ENCODE data around the gene SP140.
"Not testable (repeated sequence)": the region's sequence is repeated elsewhere in the genome, so short reads cannot be mapped to it uniquely, and the experiment has no call there.

SP140 gene

DNA sequence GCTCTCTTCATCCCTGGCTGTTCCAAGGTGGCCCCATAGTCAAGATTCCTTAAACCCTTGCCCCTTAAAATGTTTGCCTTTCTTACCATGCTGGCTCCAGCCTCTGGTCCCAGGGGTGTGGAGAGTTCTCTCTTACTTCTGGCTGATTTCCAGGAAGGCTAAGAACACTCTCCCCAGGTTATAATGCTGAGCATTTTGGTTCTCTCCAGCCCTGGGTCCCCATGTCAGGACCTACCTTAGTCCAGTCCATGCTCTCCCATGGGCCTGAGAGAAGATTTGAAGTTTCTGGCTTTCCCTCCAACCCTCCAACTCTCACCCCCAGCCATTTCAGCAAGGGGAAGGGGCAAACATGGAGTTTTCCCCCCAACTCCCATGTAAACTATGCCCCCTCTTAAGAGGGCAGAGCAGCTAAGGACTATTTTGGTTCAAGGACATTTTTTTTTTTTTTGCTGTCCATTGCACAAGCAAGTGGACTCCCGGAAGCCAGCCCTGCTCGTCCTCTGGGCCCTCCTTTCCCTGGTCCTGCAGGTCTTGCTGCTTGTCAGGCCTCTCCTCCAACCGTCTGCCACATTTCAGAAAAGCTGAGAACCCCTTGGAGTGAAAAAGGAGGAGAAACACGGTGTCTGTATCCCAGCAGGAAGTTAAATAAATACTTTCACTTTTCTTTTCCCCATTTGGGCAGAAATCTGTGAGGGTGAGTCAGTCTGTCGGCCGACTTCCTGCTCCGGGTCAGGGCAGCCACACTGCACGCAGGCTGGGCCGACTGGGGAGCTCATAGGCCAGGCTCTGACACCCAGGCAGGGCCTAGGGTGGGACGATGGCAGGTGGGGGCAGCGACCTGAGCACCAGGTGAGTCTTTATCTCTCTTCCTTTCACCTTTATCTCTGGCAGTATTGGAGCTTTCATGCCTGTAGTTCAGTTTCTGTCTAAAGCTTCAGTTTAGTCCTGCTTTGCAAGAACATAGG, 101.2 kb downstream of the SP140 start, which contains the start of gene SP140L:
Gene SP140L, plus strand, starts transcription at position 741 of the 965 bp plus-strand sequence. Its CDS starts 77 bp downstream, at position 818.
- peak; percentile 49 to 94 (median 71) for DNase-seq

DNA sequence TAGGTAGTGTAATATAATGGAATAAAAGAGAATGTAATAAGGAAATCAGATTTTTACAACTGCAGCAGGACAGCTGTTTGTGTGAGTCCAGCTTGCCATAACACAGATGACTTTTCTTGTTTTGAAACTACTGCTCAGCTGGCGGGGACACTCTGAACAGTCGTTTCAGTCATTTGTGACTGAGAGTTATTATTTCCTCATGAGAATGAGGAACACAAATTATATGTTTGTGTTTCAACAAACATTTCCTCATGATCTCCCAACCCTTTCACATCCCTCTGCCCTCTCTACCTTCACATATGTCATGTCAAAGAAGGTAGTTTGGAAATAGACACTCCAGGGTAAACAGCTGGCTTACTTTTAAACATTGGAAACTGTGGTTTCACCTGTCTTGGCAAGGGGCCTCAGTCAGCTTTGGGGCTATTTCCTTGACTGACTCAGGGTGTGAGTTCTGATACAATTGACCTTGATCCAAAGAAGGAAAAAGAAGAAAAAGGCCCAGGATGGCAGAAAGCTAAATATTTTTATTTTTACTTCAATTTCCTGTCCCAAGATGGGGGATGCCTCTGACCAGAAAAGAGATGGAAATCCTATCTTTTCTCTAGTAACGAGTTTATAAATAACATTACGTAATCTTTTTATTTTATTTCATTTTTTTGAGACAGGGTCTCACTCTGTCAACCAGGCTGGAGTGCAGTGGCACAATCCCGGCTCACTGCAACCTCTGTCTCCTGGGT, 102.0 kb downstream of the SP140 start:
- DNase-seq = peak in 1 of 5 experiments; percentile 47

DNA sequence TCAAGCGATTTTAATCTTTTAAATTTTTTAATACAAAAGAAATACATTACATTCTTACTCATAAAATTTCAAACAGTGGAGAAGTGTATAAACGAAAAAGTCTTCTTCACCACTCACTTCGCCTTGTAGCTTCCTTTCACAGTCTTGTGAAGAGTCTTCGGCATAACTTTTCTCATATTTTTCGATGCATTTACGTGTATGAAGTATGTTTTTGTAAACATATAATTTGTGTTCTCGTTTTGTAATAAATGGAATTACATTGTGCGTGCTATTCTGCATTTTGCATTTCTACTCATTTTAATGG, 102.6 kb downstream of the SP140 start:
- no peak for DNase-seq

DNA sequence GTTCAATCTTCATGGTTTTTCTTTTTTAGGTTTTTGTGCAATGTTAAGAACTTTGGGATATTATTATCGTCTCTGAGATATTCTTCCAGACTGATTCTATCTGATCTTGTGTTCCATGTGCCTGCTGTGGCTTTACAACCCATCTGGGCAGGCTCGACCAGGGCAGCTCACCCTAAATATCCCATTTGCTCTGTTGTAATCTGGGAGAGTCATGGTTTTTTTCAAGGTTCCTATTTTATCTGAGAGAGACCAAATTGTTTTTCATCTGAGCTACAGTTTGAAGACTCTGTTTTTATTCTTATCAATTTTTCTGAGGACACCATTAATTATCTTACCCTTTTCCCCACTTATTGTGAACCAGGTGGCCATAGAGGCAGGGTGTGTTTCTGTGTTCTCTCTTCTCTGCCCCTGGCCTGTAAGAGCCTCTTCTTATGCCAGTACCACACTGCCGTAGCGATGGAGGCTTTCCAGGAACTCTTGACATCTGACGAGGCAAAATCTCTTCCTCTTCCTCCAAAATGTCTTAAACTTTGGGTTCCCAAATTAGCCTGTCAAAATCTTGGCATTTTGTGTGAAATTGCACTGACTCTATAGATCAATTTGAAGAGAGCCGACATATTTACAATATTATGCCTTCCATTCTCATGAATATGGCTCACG, 104.5 kb downstream of the SP140 start:
- DNase-seq = no peak

DNA sequence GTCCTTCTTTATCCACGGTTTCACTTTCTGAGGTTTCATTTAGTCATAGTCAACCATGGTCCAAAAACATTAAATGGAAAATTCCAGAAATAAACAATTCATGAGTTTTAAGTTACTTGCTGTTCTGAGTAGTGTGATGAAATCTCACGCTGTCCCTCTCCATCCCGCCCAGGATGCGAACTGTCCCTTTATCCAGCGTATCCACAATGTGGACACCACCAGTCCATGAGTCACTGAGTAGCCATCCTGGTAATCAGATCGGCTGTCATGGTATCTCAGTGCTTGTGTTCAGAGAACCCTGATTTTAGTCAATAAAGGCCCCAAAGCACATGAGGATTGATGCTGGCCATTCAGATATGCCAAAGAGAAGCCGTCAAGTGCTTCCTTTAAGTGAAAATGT, 105.2 kb downstream of the SP140 start:
- no peak for DNase-seq

DNA sequence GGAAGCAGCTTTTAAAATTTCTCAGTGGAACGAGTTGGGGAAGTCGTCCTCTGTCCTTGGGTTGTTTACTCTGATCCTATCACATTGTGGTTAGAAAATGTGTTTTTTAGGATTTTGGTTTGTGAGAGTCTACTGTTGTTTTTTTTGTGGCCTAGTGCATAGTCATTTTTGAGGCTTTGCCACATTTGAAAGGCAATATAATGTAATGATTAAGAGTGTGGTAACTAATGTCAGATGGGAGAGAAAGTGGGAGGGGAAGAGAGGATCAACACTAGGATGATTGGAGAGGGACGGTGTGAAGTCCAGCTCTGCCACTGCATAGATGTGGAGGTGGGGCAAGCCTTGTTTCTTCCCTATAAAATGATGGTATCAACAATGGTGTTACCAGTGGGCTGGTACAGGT, 109.9 kb downstream of the SP140 start:
- peak in 1 of 5 experiments; percentile 73 for DNase-seq

DNA sequence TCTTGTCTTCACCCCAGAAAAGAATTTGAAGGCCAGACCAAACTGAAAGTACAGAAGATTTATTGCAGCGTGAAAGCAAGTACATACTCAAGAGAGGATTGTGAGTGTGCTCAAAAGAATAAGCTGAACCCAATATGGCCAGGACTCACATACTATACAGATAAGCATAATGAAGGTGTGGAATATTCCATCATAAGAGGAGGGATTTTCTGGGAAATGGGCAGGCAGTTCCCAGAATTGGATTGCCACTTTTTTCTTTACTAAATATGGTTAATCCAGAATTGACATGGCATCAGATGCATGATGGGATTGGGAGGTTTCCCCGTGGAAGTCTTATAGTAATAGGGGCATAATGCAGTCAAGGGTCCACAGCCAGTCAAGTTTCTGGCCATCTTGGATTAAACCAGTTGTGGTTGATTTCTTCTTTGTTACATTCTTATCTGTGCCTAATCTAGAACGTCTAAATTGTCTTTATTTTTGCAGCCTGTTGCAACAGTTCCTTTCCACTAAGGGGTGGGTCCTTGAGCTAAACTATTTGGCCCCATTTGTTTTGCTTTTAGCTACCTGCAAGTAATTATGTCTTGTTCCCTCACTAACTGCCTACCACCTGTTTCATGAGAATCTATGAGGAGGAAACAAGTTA, 110.4 kb downstream of the SP140 start:
- peak in 1 of 5 experiments; percentile 67 for DNase-seq

DNA sequence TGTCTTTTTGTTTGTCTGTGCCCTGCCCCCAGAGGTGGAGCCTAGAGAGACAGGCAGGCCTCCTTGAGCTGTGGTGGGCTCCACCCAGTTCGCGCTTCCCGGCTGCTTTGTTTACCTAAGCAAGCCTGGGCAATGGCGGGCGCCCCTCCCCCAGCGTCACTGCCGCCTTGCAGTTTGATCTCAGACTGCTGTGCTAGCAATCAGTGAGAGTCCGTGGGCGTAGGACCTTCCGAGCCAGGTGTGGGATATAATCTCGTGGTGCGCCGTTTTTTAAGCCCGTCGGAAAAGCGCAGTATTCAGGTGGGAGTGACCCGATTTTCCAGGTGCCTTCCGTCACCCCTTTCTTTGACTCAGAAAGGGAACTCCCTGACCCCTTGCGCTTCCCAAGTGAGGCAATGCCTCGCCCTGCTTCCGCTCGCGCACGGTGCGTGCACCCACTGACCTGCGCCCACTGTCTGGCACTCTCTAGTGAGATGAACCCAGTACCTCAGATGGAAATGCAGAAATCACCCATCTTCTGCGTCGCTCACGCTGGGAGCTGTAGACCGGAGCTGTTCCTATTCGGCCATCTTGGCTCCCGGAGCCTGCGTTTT, 116.5 kb downstream of the SP140 start:
- not testable (repeated sequence) for DNase-seq

DNA sequence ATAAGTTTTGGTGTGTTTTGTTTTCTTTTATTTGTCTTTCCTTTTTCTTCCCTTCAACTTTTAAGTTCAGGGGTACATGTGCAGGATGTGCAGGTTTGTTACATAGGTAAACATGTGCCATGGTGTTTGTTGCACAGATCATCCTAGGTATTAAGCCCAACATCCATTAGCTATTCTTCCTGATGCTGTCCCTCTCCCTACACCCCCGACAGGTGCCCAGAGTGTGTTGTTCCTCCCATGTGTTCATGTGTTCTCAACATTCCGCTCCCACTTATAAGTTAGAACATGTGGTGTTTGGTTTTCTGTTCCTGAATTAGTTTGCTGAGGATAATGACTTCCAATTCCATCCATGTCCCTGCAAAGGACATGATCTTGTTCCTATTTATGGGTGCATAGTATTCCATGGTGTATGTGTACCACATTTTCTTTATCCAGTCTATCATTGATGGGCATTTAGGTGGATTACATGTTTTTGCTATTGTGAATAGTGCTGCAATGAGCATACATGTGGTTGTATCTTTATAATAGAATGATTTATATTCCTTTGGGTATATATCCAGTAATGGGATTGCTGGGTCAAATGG, 117.6 kb downstream of the SP140 start:
- DNase-seq = not testable (repeated sequence)

DNA sequence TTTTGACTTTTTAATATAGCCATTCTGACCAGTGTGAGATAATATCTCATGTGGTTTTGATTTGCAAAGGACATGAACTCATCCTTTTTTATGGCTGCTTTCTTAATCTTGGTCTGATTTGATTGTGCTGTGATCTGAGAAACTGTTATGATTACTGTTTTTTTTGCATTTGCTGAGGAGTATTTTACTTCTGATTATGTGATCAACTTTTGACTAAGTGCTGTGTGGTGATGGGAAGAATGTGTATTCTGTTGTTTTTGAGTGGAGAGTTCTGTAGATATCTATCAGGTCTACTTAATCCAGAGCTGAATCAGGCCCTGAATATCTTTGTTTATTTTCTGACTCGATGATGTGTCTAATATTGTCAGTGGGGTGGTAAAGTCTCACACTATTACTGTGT, 118.2 kb downstream of the SP140 start:
- peak in 1 of 5 experiments; percentile 48 for DNase-seq

DNA sequence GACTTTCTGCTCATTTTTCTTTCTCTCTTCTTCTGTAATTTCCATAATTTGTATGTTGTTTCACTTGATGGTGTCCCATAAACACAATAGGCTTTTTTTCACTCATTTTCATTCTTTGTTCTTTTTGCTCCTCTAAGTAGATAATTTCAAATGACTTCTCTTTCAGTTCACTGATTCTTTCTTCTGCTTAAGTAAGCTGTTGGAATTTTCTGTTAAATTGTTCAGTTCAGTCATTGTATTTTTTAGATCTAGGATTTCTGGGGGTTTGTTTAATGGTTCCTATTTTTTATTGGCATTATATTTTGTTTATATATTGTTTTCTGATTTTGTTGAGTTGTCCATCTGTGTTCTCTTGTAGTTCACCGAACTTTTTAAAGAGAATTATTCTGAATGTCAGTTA, 120.9 kb downstream of the SP140 start:
- no peak for DNase-seq

DNA sequence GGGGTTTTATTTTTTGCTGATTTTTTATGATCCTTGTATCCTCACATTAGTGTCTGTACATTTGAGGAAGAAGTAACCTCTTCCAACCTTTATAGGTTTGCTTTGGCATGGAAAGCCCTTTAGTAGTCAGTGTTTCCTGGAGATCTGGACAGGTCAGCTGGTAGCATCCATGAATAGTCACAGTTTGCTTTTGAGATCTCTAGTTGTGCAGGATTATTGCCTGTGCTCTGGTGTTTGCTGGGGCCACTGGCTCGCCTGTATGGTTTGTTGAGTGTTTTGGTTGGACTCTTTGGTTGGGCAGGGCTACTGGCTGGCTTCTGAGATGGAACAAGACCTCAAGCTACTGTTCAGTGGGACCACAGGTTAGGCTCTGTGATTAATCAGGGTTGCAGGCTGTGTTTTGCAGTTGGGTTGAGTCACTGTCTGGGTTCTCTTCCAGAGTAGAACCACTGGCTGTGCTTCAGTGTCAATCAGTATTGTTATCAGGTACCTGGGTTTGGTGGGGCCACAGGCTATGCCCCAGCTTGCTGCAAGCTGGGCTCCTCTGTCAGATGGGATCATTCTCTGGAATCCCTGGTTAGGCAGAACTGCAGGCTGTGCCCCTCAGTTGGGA, 121.5 kb downstream of the SP140 start:
- peak in 1 of 5 experiments; percentile 51 for DNase-seq

DNA sequence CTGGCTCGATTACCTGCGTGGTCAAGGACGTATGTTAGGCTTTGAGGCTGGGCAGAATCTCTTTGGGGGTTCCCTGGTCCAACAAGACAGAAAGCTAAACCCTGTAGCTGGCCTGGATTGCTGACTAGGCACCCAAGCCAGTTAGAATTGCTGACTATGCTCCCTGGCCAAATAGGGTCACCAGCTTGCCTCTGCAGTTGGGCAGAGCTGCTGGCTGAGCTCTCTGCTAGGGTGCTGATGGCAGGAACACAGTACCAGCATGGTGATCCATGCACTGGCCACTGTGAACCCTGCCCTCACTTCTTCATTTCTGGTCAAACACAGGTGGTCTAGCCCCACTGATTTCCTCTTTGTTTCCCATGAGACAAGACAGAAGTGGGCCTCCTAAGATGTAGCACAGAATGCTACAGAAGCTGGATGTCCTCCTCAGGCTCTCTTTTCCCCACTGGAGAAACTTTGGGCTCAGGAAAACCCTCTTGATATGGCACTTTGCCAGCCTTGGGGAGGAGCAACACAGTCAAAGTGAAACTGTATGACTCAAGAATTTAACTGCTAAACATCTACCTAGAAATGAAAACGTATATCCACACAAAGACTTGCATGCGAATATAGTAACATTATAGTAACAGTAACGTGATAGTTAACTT, 122.2 kb downstream of the SP140 start:
- peak in 1 of 5 experiments; percentile 86 for DNase-seq

DNA sequence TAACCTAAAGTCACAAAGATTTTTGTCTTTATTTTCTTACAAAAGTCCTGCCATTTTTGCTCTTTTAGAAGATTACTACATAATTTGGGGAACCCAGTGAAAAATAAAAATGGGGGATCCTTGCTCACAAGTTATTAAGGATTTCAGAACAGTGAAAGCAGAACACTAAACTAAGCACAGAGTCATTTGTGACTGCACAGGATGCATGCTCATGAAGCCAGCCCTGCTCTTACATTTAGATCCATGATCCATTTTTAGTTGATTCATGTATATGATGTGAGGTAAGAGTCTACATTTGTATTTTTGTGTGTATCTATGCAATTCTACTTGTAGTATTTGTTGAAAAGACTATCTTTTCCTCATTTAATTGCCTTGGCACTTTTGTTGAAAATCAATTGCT, 123.3 kb downstream of the SP140 start:
- peak in 1 of 5 experiments; percentile 68 for DNase-seq

DNA sequence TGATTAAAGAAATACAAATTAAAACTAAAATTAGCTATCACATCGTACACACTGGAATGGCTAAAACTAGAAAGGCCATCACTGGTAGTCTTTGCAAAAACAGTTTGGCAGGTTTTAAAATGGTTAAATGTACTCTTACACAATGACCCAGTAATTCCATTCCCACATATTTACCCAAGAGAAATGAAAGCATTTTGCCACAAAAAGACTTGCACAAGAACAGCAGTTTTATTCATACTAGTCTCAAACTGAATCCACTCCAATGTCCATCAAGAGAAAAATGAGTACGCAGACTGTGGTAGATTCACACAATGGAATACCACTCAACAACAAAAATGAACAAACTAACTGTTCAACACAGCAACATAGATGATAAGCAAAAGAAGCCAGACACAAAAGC, 130.5 kb downstream of the SP140 start:
- DNase-seq = no peak

DNA sequence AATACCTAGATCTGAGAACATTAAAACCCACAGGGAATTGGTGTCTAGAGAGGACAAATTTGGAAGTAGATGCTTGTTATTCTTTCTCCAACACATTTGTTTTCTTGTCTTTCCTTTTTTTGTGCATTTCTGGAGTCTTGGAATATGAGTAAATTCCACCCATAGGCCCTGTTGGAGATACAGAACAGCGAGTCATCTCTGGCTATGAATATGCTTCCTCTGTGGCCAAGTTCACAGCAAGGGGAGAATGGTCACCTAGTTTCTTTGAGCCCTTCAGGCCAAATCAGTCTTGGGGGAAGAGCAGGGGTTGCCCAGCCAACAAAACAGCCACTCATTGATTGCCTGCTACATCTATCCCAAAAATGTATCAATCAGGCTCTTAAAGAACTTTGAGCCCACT, 132.8 kb downstream of the SP140 start:
- no peak for DNase-seq

DNA sequence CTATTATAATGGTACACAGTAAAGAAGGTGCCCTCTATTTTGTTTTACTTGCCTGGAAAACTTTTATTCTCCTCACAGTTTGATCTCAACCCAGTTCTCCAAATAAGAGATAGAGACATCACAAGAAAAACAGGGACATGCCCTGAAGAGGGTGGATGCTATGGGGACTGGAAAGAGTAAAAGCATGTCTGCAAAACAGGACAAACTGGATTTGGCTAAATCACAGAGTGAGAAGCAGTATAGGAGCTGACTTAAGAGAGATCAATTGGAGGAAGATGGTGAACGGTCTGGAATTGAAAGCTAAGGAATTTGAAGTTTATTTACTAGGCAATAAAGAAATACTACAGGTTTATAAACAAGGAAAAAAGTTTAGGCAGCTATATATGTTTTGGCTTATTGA, 134.5 kb downstream of the SP140 start:
- DNase-seq = no peak

DNA sequence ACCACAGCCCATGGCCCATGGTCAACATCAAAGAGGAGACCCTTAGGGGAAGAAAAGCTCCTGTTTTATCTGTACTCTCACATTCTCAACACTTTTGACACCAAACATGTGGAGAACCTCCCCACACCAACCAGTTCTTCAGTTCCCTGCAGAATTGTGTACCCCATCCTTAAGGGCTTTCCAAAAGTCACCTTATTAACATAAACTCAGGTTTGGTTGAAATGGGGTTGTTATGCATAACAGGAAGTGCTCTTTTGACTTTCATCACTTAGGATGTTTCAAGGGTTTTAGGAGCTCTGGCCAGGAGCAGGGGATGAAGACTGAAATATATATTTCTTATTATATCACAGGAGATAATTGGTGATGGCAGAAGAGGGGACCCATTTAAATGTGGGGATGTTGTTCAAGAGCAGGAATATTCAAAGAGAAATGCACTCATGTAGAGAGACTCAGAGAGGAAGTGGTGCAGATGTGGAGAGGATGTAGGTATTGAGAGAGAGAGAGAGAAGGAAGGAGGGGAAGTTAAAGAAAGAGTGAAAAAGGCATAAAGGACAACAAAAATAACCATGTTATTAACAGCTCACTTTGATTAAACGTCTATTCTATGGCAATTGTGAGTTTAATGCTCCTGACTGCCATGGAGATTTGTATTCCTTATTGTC, 136.6 kb downstream of the SP140 start:
- DNase-seq = peak in 1 of 5 experiments; percentile 41
